ENCODE data around the gene PHAF1. TPM values are rescaled to one million over a fixed set of nuclear protein-coding genes. Genes with fewer than 3 reads are reported as not detected.
A peak's percentile ranks its signal among the peaks of the same experiment; 100 is the strongest.

The PHAF1 gene
- total and polyA plus RNA-seq, 2 of the 13 experiments (the other 11 are each of a cell fraction or from before 2014, with no cell fraction given), result 48.3 to 174 TPM

DNA sequence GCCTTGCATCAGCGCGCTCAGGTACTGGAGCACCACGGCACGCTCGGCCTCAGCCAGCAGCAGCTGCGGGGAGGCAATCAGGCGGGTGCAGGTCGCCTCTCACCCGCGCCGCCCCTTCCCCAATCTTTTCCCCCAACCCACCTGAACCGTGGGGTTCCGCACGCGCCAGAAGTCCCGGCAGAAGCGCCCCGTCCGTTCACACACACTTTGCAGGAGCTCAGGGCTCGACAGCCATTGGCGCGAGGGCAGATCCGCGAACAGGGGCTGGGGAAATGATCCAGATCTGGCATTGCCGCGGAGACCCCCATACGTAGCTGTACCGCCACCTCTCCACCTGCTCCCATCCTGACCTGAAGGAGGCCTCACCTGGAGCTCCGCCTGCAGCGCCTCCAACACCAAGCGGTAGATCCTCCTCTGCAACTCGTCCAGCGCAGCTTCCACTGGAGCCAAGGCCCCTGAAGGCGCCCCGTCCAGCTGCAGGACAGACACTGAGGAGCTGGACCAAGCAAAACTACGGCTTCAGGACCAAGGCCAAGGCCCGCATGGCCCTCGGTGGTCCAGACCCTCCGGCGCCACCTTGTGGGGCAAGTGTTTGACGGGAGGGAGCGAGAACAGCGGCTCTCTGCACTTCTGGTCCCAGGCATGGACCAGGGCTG, 75.4 kb downstream of the PHAF1 start (continued):
- TF ChIP-seq, protein P1, sequence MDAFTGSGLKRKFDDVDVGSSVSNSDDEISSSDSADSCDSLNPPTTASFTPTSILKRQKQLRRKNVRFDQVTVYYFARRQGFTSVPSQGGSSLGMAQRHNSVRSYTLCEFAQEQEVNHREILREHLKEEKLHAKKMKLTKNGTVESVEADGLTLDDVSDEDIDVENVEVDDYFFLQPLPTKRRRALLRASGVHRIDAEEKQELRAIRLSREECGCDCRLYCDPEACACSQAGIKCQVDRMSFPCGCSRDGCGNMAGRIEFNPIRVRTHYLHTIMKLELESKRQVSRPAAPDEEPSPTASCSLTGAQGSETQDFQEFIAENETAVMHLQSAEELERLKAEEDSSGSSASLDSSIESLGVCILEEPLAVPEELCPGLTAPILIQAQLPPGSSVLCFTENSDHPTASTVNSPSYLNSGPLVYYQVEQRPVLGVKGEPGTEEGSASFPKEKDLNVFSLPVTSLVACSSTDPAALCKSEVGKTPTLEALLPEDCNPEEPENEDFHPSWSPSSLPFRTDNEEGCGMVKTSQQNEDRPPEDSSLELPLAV (CRISPR knock-in tag; conservative IDR thresholded peaks at IDR 0.05; ENCODE audit: low read depth), result no peak
- TF ChIP-seq HNRNPH1 (optimal IDR thresholded peaks at IDR 0.05; ENCODE audit: low read depth, low read length) (no peak), ZNF557 (CRISPR knock-in tag; IDR thresholded peaks at IDR 0.05) (peak; percentile 71; the same call in 1 of the 2 replicates), ZNF891 (CRISPR knock-in tag; IDR thresholded peaks at IDR 0.05) (peak; percentile 94), ZSCAN31 (CRISPR knock-in tag; IDR thresholded peaks at IDR 0.05; ENCODE audit: low read depth) (peak; percentile 87; the same call in 1 of the 2 replicates), PHF21A (CRISPR knock-in tag; IDR thresholded peaks at IDR 0.05) (peak; percentile 20; the same call in 1 of the 2 replicates), NPAS2 (CRISPR knock-in tag; IDR thresholded peaks at IDR 0.05; ENCODE audit: borderline replicate concordance) (no peak), MTF1 (CRISPR knock-in tag; IDR thresholded peaks at IDR 0.05) (no peak), ISX (CRISPR knock-in tag; conservative IDR thresholded peaks at IDR 0.05) (peak; percentile 81; the same call in 1 of the 2 replicates), RARG (CRISPR knock-in tag; IDR thresholded peaks at IDR 0.05; ENCODE audit: low read depth) (no peak)
- TF ChIP-seq, protein P2, sequence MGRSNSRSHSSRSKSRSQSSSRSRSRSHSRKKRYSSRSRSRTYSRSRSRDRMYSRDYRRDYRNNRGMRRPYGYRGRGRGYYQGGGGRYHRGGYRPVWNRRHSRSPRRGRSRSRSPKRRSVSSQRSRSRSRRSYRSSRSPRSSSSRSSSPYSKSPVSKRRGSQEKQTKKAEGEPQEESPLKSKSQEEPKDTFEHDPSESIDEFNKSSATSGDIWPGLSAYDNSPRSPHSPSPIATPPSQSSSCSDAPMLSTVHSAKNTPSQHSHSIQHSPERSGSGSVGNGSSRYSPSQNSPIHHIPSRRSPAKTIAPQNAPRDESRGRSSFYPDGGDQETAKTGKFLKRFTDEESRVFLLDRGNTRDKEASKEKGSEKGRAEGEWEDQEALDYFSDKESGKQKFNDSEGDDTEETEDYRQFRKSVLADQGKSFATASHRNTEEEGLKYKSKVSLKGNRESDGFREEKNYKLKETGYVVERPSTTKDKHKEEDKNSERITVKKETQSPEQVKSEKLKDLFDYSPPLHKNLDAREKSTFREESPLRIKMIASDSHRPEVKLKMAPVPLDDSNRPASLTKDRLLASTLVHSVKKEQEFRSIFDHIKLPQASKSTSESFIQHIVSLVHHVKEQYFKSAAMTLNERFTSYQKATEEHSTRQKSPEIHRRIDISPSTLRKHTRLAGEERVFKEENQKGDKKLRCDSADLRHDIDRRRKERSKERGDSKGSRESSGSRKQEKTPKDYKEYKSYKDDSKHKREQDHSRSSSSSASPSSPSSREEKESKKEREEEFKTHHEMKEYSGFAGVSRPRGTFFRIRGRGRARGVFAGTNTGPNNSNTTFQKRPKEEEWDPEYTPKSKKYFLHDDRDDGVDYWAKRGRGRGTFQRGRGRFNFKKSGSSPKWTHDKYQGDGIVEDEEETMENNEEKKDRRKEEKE (IDR thresholded peaks at IDR 0.05), result no peak
- TF ChIP-seq, protein P3, sequence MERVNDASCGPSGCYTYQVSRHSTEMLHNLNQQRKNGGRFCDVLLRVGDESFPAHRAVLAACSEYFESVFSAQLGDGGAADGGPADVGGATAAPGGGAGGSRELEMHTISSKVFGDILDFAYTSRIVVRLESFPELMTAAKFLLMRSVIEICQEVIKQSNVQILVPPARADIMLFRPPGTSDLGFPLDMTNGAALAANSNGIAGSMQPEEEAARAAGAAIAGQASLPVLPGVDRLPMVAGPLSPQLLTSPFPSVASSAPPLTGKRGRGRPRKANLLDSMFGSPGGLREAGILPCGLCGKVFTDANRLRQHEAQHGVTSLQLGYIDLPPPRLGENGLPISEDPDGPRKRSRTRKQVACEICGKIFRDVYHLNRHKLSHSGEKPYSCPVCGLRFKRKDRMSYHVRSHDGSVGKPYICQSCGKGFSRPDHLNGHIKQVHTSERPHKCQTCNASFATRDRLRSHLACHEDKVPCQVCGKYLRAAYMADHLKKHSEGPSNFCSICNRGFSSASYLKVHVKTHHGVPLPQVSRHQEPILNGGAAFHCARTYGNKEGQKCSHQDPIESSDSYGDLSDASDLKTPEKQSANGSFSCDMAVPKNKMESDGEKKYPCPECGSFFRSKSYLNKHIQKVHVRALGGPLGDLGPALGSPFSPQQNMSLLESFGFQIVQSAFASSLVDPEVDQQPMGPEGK (CRISPR knock-in tag; IDR thresholded peaks at IDR 0.05), result peak; percentile 85
- TF ChIP-seq, protein P4, sequence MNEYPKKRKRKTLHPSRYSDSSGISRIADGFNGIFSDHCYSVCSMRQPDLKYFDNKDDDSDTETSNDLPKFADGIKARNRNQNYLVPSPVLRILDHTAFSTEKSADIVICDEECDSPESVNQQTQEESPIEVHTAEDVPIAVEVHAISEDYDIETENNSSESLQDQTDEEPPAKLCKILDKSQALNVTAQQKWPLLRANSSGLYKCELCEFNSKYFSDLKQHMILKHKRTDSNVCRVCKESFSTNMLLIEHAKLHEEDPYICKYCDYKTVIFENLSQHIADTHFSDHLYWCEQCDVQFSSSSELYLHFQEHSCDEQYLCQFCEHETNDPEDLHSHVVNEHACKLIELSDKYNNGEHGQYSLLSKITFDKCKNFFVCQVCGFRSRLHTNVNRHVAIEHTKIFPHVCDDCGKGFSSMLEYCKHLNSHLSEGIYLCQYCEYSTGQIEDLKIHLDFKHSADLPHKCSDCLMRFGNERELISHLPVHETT (CRISPR knock-in tag; conservative IDR thresholded peaks at IDR 0.05), result peak; percentile 86
- TF ChIP-seq, protein P5, sequence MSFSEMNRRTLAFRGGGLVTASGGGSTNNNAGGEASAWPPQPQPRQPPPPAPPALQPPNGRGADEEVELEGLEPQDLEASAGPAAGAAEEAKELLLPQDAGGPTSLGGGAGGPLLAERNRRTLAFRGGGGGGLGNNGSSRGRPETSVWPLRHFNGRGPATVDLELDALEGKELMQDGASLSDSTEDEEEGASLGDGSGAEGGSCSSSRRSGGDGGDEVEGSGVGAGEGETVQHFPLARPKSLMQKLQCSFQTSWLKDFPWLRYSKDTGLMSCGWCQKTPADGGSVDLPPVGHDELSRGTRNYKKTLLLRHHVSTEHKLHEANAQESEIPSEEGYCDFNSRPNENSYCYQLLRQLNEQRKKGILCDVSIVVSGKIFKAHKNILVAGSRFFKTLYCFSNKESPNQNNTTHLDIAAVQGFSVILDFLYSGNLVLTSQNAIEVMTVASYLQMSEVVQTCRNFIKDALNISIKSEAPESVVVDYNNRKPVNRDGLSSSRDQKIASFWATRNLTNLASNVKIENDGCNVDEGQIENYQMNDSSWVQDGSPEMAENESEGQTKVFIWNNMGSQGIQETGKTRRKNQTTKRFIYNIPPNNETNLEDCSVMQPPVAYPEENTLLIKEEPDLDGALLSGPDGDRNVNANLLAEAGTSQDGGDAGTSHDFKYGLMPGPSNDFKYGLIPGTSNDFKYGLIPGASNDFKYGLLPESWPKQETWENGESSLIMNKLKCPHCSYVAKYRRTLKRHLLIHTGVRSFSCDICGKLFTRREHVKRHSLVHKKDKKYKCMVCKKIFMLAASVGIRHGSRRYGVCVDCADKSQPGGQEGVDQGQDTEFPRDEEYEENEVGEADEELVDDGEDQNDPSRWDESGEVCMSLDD (CRISPR knock-in tag; IDR thresholded peaks at IDR 0.05; ENCODE audit: borderline replicate concordance), result no peak
- TF ChIP-seq, protein P6, sequence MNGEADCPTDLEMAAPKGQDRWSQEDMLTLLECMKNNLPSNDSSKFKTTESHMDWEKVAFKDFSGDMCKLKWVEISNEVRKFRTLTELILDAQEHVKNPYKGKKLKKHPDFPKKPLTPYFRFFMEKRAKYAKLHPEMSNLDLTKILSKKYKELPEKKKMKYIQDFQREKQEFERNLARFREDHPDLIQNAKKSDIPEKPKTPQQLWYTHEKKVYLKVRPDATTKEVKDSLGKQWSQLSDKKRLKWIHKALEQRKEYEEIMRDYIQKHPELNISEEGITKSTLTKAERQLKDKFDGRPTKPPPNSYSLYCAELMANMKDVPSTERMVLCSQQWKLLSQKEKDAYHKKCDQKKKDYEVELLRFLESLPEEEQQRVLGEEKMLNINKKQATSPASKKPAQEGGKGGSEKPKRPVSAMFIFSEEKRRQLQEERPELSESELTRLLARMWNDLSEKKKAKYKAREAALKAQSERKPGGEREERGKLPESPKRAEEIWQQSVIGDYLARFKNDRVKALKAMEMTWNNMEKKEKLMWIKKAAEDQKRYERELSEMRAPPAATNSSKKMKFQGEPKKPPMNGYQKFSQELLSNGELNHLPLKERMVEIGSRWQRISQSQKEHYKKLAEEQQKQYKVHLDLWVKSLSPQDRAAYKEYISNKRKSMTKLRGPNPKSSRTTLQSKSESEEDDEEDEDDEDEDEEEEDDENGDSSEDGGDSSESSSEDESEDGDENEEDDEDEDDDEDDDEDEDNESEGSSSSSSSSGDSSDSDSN (CRISPR knock-in tag; IDR thresholded peaks at IDR 0.05), result peak; percentile 76

Data from HepG2 (cell line).